Vagina (tissue), 2 donors: ENCODE measurements around the gene DYNLL2.

Experiments
- CTCF ChIP-seq, 3 experiments: fragments of 450-650 bp in 2 of 3; fragments of 200-600 bp in 1 of 3; sonication (generic) in 1 of 3; IDR thresholded peaks; one replicate each; pipeline ENCODE4 v1.5.1; 2017 to 2019; ENCODE audit warnings: antibody characterized with exemption in 3 of 3, mild to moderate bottlenecking in 2 of 3, moderate library complexity in 2 of 3
- POLR2A ChIP-seq, 2 donors: fragments of 450-650 bp; IDR thresholded peaks; one replicate each; pipeline ENCODE4 v1.6.1; 2017; ENCODE audit warnings: antibody characterized with exemption in 2 of 2, mild to moderate bottlenecking in 2 of 2, moderate library complexity in 2 of 2
- POLR2AphosphoS5 ChIP-seq, 2 donors: sonication (generic); formaldehyde crosslinking; IDR thresholded peaks; one replicate each; pipeline ENCODE4 v1.9.0; 2017; ENCODE audit warnings: antibody characterized with exemption in 2 of 2, mild to moderate bottlenecking in 2 of 2, low read depth in 1 of 2; ENCODE audit not compliant: insufficient read depth in 1 of 2

DNA sequence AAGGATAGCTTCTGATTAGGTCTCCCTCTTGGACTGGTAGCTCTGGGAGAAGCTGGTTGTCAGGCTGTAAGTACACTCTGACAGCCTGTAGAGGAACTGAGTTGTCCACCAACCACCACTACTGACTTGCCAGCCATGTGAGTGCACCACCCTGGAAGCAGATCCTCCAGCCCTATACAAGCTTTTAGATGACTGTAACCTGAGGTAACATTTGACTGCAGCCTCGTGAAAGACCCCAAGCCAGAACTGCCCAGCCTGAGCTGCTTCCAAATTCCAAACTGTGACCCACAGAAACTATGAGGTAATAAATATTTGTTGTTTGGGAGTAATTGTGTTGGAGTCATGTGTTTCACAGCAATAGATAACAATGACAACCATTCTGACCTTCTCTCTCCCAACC is 30.8 kb upstream of the DYNLL2 start:
- TF ChIP-seq CTCF (IDR thresholded peaks at IDR 0.05) (no peak), POLR2A (IDR thresholded peaks at IDR 0.05) (no peak), POLR2AphosphoS5 (IDR thresholded peaks at IDR 0.05; ENCODE audit: insufficient read depth in 1 of 2, low read depth in 1 of 2) (no peak)
